GM18505 (cell line): ENCODE data around the gene TYW3.
A peak's percentile ranks its signal among the peaks of the same experiment; 100 is the strongest.
"Not testable (repeated sequence)": the region's sequence is repeated elsewhere in the genome, so short reads cannot be mapped to it uniquely, and the experiment has no call there.

ENCODE experiments used
- ATAC-seq: cut with Tn5 transposase; IDR thresholded peaks from one replicate; pipeline ENCODE4 v1.9.1; 2021; ENCODE audit not compliant: unreplicated experiment
- POLR2A ChIP-seq: IDR thresholded peaks from 4 replicates; pipeline ENCODE4 v1.6.1; 2011; ENCODE audit warnings: borderline replicate concordance; ENCODE audit not compliant: insufficient read depth, insufficient read length; ENCODE audit errors: extremely low read depth

Gene TYW3

DNA sequence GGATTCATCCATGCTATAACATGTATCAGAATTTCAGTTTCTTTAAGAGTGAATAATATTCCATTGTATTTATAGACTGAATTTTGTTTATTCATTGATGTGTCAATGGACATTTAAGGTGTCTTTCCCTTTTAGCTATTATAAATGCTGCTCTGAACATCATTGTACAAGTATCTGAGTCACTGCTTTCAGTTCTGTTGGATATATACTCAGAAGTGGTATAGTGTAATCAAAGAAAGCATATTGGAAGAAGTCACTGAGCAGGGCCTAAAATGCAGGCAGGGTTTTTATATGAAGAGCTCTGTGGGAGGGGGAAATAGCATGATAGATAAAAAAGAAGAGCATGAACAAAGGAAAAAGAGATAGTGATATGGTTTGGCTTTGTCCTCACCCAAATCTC is 22.5 kb downstream of the TYW3 start:
- ATAC-seq = no peak
- TF ChIP-seq POLR2A = no peak

DNA sequence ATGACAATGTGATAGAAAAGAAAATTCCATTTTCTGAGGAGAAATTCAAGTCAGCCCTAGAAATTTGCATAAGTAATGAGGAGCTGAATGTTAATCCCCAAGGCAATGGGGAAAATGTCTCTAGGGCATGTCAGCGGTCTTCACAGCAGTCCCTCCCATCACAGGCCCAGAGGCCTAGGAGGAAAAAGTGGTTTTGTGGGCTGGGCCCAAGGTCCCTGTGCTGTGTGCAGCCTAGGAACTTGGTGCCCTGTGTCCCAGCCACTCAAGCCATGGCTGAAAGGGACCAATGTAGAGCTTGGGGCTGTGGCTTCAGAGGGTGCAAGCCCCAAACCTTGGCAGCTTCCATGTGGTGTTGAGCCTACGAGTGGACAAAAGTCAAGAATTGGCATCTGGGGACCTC is 23.7 kb downstream of the TYW3 start:
- not testable (repeated sequence) for ATAC-seq

DNA sequence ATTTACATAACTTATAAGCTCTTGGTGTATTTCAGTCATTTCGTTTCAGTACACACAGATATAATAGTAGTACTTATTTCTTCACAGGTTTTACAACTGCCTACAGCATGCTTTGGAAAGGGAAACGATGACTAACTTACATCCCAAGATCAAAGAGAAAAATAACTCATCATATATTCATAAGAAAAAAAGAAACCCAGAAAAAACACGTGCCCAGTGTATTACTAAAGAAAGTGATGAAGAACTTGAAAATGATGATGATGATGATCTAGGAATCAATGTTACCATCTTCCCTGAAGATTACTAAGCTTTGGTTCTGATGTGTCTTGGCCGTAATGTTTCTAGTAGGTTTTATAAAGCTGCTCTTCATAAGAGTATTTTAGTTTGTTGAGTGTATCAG is 30.9 kb downstream of the TYW3 start:
- TF ChIP-seq POLR2A = no peak
- no peak for ATAC-seq

DNA sequence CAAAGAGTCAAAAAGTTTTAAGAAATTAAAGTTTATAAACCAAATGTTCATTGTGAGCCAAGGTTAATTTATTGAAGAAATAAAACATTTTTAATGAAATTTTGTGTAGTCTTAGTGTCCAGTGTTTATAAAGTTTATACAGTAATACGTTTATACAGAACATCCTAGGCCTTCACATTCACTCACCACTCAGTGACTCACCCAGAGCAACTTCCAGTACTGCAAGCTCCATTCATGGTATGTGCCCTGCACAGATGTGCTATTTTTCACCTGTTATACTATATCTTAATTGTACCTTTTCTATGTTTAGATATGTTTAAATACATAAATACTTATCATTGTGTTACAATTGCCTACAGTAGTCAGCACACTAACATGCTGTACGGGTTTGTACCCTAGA is 33.6 kb downstream of the TYW3 start:
- no peak for ATAC-seq
- no peak for TF ChIP-seq POLR2A

DNA sequence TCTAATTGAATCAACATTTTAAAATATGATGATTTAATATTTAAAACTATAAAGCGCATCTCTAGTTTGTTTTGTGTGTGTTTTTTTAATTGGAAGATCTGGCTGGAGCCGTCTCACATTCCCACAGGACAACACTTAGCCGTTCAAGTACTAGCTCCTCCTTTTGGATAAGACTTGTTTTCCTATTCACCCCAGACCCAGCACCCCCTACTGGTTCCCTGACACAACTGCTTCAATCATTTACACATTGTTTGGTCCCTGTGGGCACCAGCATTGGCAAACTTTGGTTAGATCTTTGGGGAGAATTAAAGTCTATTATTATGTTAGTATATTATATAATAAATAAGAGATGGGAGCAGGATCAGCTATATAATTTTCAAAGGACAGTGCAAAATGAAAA is 34.5 kb downstream of the TYW3 start:
- no peak for TF ChIP-seq POLR2A
- ATAC-seq = no peak

DNA sequence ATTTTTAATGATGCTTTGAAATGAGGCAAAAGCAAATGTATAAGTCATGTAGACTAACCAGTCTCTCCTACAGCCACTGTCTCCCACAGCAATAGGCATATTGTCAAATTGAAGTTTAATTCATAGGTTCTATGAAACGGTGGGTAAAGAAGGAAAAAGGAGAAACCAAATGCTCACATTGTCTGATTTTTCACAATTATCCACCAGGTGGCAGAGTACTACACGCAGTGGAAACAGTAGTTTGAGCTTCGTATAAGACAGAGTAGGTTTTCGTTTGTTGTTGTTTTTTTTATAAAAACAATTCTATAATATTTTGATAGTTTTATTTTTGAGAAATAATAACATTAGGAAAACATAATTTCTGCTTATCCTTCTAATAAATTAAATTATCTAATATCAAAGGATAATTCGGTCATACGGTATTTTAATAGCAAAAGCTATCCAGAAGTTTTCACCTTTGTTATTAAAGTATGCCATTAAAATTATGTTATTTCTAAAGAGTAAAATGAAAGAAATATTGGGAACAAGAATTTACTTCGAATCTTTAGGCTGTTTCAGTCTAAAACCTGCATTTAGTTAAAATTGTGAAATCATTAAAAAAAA is 39.1 kb downstream of the TYW3 start:
- ATAC-seq = peak; percentile 69
- TF ChIP-seq POLR2A = no peak

DNA sequence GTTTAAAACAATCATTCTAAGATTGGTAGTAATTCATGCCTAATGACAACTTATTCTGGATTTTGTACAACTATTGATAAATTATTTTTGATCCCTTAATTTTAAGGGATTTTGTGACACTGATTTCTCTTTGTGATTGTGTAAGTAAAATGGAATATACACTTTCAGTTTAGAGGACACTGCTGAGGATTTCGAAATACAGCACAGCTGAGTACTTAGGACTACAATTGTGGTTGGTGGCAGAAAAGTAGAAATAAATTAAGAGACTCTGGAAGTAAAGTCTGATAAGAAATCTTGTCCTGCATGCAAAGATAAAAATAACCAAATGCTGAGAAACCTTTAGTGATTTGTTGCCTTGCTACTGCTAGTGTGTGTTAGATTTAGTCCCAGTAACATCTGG is 40.0 kb downstream of the TYW3 start:
- no peak for ATAC-seq
- TF ChIP-seq POLR2A = no peak

DNA sequence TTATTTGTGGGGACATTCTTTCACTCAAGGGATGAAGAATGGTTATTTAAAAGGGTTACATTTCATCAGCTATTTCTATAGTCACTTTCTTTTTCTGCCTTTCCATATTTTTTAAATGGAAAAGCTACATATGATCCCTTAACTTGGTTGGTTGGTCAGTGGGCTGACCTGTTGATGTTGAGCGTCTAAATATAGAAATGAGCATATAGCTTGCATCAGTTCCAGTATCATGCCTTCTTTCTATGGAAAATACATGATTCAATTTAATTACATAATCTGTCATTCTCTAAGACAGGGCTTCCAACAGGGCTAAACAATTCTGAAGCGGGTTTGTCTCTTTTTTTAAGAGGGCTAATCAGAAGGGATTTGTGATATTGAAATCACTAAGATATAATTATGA is 40.6 kb downstream of the TYW3 start:
- no peak for TF ChIP-seq POLR2A
- ATAC-seq = no peak

DNA sequence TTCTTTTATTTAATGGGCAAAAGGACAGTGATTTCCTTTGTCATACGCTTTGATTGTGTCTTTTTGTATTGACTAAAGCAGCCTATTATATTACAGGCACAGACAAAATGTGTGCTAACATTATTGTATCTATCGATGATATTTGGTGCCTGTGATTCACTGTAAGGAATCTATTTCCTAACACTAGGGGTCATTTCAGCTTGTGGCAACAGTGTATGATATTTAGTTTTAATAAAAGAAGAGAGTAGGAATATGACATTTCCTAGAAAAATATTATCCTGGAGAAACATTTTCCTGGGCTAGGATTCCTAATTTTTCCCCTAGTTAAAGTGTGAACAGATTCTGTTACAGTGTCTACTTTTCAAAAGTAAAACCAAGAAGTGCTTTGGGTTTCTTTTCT is 42.8 kb downstream of the TYW3 start:
- no peak for TF ChIP-seq POLR2A
- no peak for ATAC-seq

DNA sequence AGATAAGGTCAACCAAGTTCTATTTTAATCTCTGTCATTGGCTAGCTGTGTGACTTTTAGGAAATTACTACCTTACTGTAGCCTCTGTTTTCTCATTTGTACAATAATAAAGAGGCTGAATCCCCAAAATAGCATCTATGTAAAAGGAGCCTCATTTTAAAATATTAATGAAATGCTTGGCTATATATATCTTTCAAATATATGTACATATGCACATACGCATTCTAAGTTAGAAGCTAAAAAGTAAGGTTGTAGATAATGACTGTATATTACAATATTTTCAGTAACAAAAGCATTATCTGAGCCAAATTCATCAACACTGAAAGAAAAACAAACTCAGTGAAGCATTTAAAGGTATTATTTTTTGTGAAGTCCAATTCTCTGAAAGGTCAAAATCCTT is 44.6 kb downstream of the TYW3 start:
- no peak for ATAC-seq

DNA sequence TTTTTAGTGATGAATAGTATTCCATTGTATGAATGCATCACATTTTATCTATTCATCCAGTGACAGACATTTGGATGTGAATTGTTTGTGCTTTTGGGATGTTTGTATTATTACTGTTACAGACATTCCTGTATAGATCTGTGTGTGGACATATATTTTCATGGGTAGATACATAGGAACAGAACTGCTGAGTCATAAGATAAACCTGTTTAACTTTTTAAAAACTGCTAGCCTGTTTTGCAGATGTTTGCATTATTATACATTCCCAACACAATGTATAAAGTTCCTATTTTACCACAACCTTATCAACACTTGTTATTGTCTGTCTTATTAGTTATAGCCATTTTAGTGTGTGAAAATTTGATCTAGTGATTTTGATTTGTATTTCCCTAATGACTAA is 46.8 kb downstream of the TYW3 start:
- ATAC-seq = no peak
- no peak for TF ChIP-seq POLR2A

More for the DNA sequence above, 44.6 kb downstream of the TYW3 start:
- no peak for TF ChIP-seq POLR2A

DNA sequence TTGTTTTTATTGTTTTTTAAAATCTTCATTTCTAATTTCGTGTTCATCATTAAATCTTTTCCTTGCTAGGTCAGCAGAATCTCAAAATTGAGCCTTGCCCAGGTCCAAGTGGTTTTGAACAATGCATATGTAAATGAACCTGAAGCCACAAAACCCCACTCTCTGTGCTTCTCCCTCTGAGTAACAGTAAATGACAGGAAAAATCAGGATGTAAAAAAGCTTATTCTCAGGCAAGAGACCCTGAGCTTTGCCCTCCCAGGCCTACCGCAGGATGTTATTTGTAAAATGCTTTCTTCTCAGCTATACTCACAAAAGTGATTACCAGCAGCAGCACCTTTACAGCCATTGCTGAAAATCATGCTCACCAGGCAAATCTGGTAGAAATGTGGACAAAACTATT is 47.6 kb downstream of the TYW3 start:
- no peak for ATAC-seq
- no peak for TF ChIP-seq POLR2A

DNA sequence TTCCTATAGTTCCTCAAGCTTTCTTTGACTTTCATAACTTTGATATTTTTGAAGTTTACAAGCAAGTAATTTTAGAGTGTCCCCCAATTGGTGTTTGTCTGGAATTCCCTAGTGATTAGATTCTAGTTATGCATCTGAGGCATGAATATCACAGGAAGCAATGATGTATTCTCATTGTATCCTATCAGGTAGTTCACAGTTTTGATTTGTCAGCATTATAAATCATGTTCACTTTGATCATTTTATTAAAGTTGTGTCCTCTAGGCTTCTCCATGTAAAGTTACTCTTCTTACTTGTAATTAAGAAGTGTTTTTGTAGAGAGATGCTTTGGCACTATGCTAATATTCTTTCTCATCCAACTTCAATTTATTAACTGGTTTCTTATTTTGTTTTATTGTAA is 53.0 kb downstream of the TYW3 start:
- TF ChIP-seq POLR2A = no peak
- no peak for ATAC-seq

DNA sequence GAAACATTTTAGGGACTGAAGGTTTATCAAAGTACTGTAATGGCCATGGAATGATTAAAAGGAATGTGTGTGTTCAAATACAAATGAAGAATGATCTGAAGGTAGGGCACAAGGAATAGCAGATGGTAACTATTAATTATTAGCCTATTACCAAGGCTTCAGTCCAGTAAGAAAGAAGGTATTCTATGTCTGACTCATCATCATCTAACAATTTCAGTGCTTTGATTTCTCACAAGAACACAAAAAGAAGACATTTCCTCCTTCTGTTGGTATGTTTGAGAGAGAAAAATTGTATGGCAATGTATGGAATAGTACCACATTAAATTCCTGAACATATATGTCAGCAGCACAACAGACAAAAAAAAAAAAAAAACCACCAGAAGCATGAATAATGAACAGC is 57.5 kb downstream of the TYW3 start:
- TF ChIP-seq POLR2A = no peak
- ATAC-seq = no peak

DNA sequence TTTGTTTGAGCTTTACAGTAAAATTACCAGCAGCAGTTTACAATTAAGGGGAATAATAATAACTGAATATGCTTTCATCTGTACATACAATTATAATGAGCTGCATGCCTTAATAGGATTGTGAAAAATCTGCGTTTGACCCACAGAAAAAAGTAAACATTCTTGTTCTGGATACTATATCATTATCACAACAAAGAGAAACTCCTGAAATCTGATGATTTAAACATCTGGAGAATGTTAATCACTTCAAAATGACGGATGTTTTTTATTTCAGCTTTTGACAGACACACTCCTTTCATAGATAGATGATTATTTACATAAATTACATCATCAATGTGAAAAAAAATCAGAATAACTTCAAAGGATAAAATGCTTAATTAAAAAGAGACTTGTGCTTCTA is 58.5 kb downstream of the TYW3 start:
- no peak for ATAC-seq
- no peak for TF ChIP-seq POLR2A
